NCI-H748 (cell line): ENCODE measurements around the gene PYY.
A peak's percentile ranks its signal among the peaks of the same experiment; 100 is the strongest.
"Not testable (repeated sequence)": the region's sequence is repeated elsewhere in the genome, so short reads cannot be mapped to it uniquely, and the experiment has no call there.

Experiments
- DNase-seq: peaks from one replicate; lab custom pipeline; 2025; ENCODE audit not compliant: unreplicated experiment; lab: John Stamatoyannopoulos, UW

PYY gene

DNA sequence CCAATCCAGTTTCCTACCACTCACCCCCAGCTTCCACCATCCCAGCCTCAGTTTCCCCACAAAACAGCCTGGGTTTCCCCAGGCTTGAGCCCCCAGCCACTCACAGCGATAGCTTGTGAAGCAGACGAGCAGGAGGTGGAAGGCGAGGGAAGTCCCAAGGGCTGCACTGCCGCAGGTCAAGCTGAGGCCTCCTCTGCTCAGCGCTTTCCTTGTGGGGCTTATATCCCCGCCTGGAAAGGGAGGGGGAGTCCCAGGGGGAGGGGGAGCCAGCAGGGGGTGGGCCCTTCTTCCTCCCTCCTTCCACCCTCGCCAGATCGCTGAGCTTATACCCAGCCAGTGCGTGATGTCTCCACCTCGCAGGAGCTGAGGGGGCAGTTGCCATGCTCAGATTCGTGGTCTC lies at the start of gene PYY:
Gene PYY, minus strand, starts transcription at position 195 of the 400 bp plus-strand sequence. CDS start 457 bp downstream, outside the sequence.
- no peak for DNase-seq

DNA sequence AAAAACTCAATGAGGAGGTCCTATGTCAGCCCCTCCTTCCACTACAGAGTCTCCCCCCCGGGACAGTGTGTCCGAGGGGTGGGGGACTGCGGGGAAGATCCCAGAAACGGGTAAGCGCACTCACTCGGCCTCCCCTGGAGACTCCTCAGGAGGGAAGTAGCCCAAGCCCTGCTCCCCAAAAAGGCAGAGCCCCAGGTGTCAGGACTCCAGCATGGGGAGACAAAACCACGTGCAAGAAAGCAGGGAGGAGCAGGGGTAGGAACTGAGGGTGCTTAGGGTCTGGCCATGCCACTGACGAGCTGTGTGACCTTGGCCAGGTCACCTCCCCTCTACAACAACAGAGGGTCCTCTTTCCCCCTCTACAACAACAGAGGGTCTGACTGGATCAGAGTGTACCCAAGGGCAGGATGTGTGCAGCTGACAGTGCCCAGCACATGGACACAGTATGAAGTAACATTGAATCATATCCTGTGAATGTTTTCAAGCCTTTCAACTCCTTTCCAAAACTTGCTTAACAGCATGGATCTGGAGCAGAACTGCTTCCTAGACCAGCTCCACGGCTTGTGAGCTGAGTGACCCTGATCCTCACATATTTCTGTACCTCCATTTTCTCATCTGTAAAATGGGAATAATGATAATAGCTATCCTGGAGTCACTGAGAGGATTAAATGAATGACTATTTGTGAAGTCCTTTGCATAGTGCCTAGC lies 48.6 kb upstream of the PYY start:
- no peak for DNase-seq

DNA sequence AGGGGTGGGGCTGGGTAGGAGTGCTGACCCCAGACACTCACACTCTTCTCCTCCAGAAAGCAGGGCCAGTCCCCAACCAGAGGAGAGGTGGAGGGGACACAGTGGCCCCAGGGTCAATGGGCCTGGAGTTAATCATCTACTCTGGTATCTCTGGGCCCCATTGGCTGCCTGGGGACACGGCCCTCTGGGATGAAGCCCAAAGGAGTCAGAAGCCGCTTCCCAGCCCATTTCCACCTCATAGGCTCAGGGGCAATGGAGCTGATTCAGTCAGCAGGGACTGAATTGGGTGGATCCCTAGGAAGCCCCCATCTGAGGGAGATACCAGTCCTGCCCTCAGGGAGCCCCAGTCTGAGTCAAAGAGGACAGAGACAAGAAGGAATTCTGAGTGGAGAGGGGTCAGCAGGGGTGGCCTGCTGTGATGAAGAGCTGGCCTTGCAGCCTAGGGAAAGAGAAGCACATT lies 47.8 kb upstream of the PYY start:
- no peak for DNase-seq

DNA sequence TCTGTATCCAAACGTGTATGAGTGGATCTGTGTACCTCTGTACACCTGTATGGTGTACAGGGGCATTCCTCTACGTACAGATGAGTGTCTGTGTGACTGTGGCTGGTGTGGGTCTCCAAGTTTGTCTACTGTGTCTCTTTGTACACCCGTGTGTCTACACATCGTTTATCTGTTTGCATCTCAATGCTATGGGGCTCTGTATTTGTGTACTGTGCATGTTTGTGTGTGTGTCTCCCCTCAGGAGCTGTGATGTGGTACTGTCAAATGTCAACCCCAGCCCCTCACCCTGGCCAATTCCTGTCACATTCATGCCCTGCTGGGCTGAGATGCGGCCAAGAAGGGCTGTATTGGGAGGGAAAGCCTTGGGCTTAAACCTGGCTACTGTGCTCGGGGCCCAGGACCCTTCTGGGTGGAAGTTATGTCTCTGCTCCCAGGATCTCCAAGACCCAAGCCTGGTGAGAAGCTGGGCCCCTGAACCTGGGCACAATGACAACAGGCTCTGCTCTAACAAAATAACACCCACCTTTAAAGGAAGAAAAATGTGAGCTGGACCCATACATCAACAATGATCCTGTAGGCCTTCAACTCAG lies 47.2 kb upstream of the PYY start:
- no peak for DNase-seq

DNA sequence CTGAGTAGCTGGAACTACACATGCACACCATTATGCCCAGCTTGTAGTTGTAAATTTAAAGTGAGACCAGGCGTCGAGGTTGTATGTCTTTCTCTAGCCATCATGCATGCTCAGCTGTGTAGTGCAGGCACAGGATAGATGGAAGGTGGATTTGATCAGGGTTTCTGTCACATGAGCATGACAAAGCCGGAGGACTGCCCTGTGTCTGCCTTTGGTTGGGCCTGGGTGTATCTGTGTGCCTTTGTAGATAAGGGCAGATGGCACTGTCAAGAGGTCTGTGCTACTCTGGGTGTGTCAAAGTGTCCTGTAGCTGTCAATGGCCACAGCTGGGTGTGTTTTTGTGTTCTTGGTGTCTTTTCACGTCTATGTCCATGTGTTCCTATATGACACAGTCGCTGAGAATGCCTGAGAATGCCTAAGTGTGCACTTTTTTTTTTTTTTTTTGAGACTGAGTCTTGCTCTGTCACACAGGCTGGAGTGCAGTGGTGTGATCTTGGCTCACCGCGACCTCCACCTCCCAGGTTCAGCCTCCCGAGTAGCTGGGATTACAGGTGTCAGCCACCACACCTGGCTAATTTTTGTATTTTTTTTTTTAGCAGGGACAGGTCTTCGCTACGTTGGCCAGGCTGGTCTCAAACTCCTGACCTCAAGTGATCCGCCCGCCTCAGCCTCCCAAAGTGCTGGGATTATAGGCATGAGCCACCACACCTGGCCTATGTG lies 46.6 kb upstream of the PYY start:
- DNase-seq: no peak

DNA sequence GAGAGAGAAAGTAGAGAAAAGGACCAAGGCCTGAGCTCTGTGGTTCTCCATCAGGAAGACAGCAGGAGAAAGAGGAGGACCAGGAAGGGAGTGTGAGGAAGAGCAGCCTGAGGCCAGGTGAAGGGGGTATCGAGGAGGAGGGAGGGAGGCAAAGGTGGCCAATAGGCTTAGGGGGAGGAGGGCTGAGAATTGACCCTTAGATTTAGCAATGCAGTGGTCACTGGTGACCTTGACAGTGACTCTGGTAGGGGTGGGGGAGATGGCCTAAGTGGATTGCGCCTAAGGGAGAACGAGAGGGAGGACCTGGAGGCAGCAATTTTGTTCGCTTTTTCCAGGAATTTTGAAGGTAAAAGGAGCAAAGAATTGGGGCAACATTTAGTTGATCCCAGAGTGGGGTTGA lies 45.3 kb upstream of the PYY start:
- no peak for DNase-seq

DNA sequence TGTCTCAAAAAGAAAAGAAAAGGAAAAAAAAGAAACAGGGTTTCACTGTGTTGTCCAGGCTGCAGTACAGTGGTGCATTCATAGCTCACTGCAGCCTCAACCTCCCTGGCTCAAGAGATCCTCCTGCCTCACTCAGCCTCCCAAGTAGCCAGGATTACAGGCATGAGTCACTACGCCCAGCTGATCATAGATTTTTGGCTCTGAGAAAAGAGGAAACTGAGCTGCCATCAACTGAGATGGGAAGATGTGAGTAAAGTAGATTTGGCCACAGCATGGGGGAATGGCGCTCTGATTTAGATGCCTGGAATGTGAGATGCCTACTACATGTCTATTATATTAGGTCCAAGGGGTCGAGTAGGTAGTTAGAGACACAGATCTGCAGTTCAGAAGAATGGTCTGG lies 44.8 kb upstream of the PYY start:
- no peak for DNase-seq

DNA sequence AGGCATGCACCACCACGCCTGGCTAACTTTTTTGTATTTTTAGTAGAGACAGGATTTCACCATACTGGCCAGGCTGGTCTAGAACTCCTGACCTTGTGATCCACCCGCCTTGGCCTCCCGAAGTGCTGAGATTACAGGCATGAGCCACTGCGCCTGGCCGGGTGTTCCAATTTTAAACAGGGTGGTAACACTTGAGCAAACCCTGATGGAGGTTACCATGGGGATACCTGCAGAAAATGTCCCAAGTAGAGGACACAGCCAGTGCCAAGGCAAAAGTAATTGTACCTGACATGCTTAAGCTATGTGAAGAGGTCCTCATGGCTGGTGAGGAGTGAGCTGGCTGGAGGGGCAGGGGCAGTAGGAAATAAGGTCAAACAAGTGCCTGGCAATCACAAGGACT lies 43.4 kb upstream of the PYY start:
- not testable (repeated sequence) for DNase-seq

DNA sequence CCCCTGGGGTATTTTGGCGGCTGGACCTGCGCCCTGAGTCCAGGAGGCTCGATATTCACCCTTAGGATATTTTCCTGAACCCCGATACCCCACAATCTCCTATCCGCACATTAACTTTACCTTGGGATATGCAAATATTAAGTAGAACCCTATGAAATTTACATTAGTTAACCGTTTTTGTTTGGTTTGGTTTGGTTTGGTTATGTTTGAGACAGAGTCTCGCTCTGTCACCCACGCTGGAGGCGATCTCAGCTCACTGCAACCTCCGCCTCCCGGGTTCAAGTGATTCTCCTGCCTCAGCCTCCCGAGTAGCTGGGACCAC lies 41.4 kb upstream of the PYY start:
- no peak for DNase-seq

DNA sequence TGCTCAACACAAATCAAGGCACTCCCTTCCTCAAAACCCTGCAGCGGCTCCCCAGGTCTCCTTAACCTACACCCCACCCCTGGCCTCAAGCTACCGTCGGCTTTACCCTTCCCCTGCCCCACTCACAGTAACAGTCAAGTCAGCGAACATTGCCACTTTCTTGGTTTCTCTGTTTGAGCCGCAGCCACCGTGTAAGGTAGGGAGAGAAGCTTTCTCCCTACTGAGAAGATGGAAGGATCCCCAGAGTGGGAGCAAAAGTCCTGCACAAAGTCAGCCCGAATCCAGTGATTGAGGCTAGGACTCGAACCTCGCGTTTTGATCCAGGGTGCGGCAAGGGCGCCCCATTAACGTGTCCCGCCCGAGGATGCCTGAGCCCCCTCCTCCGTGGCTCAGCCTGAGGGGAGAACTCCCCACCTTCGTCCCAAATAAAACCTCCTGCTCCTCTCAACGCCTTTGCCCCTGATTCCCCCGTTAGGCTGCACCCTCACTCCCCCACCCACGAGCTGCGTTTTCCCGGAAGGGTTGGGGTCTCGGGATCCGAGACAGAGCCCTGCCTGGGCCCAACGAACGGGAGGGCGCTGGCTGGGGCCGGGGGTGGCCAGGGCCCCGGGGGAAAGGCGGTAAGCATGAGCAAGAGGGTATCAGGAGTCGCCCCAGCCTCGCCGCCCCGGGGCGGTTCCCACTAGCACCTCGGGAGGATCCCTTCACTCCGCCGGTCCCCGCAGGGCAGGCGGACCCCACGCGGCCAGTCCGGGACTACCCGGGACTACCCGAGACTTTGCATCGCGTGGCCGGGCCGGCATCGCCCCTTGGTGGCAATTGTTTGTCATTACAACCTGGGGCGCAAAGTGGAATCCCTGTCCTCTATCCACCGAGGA lies 40.8 kb upstream of the PYY start:
- DNase-seq: peak; percentile 62

DNA sequence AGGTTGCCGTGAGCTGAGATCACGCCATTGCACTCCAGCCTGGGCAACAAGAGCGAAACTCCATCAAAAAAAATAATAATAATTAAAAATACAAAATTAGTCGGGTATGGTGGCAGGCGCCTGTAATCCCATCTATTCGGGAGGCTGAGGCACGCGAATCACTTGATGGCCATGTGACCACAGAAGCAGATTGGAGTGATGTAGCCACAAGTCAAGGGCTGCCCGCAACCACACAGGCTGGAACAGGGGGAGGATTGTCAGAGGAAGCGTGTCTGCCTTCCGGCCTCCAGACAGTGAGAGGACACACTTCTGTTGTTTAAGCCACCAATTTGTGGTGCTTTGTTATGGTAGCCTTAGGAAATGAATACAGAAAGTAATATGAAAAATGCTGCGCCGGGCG lies 38.9 kb upstream of the PYY start:
- DNase-seq: no peak

DNA sequence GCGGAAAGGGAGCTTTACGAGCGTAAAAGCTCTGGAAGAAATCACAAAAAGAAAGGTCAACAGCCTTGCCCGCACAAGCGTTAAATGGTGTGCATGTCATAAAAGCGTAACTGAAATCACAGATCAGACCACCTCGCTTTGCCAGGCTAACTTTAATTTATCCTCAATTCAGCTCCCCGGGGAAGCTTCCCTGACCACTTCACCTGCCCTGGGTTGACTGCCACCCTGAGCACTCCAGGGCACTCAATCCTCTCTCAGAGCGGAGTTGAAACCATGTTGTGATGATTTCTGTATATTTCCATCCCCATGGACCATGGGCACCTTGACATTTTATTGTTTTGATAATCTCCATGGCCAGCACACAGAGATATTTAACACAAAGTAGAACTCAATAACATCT lies 34.6 kb upstream of the PYY start:
- DNase-seq: no peak

DNA sequence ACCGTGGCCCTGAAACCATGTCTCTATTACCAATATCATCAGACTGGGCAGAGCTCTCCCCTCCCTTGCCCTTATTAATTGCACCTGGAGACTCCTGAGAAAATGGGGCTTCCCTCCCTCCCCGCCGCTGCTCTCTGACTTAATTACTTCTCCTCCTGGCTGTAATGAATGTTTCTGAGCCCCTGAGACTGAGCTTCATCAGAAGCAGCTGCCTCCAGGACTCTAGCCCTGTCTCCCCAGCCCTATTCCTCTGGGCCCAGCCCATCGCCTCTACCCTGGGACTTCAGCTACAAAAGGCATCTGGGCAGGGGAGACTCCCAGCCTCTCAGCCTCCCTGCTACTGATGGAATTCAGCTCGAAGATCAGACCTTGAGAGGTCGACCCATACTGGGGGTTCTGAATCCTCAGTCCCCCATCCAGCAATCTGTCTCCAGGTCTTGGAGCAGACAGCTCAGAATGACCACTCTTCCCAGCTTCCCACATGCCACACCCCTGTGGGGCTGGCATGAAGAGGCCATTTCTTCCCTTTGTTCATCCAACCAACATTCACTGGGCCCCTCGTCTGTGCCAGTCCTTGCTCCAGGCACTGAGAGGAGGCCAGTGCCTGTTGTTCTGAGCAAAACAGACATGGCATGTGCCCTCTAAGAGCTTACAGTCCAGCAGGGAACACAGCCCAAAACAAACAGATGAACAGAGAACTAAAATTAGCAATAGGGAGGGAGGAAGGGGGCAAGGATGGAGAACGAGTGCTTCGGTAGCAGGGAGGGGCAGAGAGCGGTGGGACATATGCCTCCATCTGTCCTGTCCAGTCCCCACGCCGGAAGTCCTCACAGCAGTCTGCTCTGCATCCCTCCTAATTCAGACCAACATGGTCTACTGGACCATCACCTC lies 33.6 kb upstream of the PYY start:
- DNase-seq: no peak

DNA sequence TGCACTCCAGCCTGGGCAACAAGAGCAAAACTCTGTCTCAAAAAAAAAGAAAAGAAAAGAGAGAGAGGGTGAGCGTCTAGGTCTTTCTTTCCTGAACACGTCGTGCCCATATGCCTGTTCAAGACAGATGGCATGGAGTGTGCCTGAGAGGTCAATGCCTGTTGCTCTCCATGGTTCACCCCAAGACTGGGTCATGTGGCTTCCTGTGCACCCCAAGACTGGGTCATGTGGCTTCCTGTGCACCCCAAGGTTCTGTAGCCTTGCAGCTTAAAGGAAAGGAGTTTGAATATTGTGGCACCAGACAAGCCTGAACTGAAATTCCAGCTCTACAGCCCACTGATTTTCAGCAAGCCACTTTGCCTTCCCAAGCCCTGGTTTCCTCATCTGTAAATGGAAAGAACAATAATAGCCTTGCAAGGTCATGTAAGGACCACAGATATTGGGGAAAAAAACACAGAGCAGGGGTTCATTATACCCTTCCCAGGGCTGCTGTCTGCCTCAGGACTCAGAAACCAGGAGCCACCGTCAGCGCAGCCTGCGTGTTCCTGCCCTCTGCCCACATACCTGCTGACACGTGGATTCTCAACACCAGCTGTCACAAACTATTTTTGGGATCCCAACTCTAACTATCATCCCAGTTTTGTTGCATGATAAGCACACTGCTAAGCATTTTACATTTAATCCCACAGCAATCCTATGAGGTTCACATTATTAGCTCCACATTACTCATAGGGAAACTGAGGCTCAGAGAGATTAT lies 32.7 kb upstream of the PYY start:
- no peak for DNase-seq

DNA sequence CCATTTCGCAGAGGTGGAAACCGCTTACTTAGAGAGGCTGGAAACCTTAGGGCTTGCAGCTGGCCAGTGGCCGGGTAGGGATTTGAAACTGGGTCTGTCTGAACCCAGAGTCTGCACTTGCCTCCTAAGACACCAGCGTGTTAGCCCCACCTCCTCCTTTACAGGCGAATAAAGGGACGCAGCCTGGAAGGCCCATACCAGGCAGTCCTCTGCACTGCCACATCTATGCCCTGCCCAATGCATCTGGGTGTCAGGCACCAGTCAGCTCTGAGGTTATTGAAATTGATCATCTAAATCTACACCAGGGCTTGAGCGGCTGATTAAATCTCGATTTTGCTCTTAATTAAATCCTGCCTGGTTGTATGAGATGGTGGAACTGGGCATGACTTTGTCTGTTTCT lies 30.8 kb upstream of the PYY start:
- no peak for DNase-seq

DNA sequence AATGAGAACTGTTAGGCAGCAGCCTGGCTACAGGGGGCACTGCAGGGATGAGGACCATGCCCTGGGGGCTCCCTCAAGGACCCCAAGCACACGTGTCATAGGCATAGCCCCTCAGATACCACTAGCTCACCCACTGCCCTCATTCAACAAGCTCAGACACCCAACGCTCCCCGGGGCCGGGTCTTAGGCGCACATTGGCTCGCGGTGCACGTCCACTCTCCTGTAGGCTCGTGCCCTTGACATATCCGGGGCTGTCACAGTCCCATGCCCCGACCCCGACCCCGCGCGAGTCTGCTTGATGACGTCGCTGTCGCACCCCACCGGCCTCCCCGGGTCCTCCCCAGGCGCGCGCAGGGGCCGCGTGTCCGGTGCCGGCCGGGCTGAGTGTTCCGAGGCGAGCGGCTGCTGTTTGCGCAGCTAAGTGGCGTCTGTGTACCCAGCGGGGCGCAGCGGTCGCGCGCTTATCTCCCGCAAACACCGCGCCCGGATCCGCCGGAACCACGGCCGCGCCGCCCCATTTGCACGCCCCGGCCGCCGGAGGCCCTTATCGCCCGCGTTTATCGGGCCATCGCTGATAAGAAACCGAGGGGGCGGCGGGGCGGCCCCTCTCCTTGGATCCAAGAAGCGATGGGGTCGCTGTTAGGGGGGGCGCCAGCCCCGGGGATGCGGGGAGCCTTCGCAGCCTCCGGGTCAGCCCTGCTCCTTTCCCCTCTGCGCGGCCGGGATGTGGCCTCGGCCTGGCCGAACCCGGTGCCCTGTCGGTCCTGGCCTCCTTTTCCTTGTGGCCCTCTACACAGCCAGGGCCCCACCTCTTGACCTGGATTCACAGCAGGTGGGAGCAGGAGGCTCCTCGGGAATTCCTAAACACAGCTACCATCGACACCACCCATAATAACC lies 30.0 kb upstream of the PYY start:
- DNase-seq: peak; percentile 56

DNA sequence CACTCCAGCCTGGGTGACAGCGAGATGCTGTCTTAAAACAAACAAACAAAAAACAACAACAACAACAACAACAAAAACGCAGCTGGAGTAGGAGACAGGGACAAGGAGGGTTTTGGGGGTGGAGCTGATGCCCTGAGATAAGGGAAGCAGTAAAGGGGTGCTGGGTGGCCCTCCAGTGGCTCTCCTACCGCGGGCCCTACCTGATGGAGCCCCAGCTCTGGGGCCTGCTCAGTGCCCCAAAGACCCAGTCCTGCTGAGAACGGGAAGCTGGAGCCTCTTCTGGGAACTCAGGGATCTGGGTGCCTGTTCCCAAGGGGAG lies 29.4 kb upstream of the PYY start:
- DNase-seq: no peak

DNA sequence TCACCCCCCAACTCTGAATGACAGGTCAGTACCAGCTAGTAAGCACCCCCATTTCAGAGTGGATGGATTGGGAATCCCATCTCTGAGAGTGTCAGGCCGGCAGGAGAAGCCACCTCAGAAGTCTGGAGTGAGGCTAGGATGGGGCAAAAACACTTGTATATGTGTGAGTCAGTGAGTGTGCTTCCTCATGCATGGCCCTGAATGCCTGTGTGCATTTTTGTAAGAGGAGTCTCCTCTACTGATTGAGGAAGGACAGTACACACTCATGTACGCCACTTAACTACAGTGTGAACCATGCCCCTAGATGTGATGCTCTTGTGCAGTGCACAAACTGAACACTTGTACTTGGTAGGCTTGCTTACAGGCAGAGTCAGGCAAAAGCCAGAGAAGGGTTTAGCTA lies 28.4 kb upstream of the PYY start:
- DNase-seq: no peak

DNA sequence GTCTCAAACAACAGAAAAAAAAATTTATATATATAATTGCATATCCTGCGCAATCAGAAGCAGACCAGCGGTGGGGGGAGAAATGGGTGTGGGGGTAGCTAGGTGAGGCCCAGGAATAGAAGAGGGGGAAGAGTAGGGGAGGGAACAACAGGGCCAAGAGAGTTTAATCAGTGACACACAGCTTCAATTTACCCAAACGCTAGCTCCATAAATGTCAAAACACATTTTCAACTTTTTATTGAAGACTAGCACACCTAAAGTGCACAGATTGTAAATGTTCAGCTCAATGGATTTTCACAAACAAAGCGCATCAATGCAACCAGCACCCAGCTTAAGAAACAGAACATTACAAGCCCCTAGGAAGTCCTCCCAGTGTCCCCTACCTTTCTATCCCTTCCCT lies 25.9 kb upstream of the PYY start:
- DNase-seq: no peak
